Measurements from ENCODE around the gene TUB. TPM values are rescaled to one million over a fixed set of nuclear protein-coding genes. Genes with fewer than 3 reads are reported as not detected.

TUB gene
- total and polyA plus RNA-seq, 2 of the 13 experiments (the other 11 are each of a cell fraction or from before 2014, with no cell fraction given) = 4.3 to 5.6 TPM

Other genes starting within 250 kb of the TUB start
- gene OR10A6, start 149.9 kb upstream of the TUB start, total RNA-seq (2016; rRNA removed; fragmentation: Illumina TruSeq; extraction: Trizol) = not detected in 2 replicates
- not detected in 2 replicates for gene OR10A6, start 149.9 kb upstream of the TUB start, polyA plus RNA-seq (2011; rRNA removed)
- gene OR10A3, start 139.5 kb upstream of the TUB start, total RNA-seq (2016; rRNA removed; fragmentation: Illumina TruSeq; extraction: Trizol) = not detected in 2 replicates
- gene OR10A3, start 139.5 kb upstream of the TUB start, polyA plus RNA-seq (2011; rRNA removed) = not detected in 2 replicates
- gene NLRP10, start 115.8 kb upstream of the TUB start, total RNA-seq (2016; rRNA removed; fragmentation: Illumina TruSeq; extraction: Trizol) = not detected in 2 replicates
- not detected in 2 replicates for gene NLRP10, start 115.8 kb upstream of the TUB start, polyA plus RNA-seq (2011; rRNA removed)
- gene EIF3F, start 93.9 kb upstream of the TUB start, total RNA-seq (2016; rRNA removed; fragmentation: Illumina TruSeq; extraction: Trizol) = 187 and 191 TPM in 2 replicates
- 95.1 and 109 TPM in 2 replicates for gene EIF3F, start 93.9 kb upstream of the TUB start, polyA plus RNA-seq (2011; rRNA removed)
- not detected in 2 replicates for gene RIC3, start 87.8 kb downstream of the TUB start, total RNA-seq (2016; rRNA removed; fragmentation: Illumina TruSeq; extraction: Trizol)
- gene RIC3, start 87.8 kb downstream of the TUB start, polyA plus RNA-seq (2011; rRNA removed) = not detected in 2 replicates
- gene LMO1, start 182.7 kb downstream of the TUB start, total RNA-seq (2016; rRNA removed; fragmentation: Illumina TruSeq; extraction: Trizol) = not detected in 2 replicates
- gene LMO1, start 182.7 kb downstream of the TUB start, polyA plus RNA-seq (2011; rRNA removed) = not detected in 2 replicates

Measured in HepG2 (cell line).